ENCODE data around the gene TIMP2.
"Not testable (repeated sequence)": the region's sequence is repeated elsewhere in the genome, so short reads cannot be mapped to it uniquely, and the experiment has no call there.

TIMP2 gene

GRCh38 chr17:78962984-78963348 lies 37.8 kb upstream of the TIMP2 start:
- H3K9ac ChIP-seq (ENCODE audit: low read depth, low read length); H3K9me3 ChIP-seq (ENCODE audit: control insufficient read depth, insufficient read depth, low read length); H3K36me3 ChIP-seq (ENCODE audit: insufficient read depth, low read length); H3K4me1 ChIP-seq (ENCODE audit: insufficient read depth, low read length): not testable (repeated sequence)

DNA sequence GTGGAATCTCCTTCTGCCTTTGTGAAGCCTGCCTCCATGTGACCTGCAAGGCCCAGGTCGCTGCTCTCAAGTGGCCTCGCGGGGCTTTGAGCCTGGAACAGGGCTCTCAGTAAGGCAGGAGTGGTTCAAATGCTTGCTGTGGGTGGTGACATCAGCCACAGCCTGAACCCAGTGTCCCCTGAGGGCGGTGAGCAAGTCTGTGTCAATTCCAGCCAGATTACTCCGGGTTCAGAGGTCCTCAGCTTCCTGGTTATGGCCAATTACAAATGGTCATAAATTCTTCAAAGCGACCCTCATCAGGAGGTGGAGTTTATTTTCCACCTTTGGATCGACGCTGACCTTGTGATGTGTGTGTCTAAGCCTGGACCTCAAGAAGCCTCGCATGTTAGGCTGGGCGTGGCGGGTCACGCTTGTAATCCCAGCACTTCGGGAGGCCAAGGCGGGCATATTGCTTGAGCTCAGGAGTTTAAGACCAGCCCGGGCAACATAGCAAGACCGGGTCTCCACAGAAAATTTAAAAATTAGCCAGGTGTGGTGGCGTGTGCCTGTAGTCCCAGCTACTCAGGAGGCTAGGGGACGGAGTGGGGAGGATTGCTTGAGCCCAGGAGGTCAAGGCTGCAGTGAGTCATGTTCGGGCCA lies 37.3 kb upstream of the TIMP2 start:
- Histone ChIP-seq H3K4me1 (ENCODE audit: insufficient read depth, low read length) (no peaks in the 10 kb centered on the region; the same call in 1 of the 2 replicates), H3K9ac (ENCODE audit: low read depth, low read length) (no peak overlapping the region)

GRCh38 chr17:78961571-78961970 lies 36.4 kb upstream of the TIMP2 start:
- no peaks in the 10 kb centered on the region for H3K9me3 ChIP-seq (ENCODE audit: control insufficient read depth, insufficient read depth, low read length)
- no peak overlapping the region for H3K9ac ChIP-seq (ENCODE audit: low read depth, low read length)
- no peaks in the 10 kb centered on the region; the same call in 1 of the 2 replicates for H3K4me1 ChIP-seq (ENCODE audit: insufficient read depth, low read length)
- H3K36me3 ChIP-seq (ENCODE audit: insufficient read depth, low read length): no peaks in the 10 kb centered on the region

More for the DNA sequence above, 37.3 kb upstream of the TIMP2 start:
- no peaks in the 10 kb centered on the region for H3K36me3 ChIP-seq (ENCODE audit: insufficient read depth, low read length)
- no peaks in the 10 kb centered on the region for H3K9me3 ChIP-seq (ENCODE audit: control insufficient read depth, insufficient read depth, low read length)

- H3K4me1 ChIP-seq (ENCODE audit: insufficient read depth, low read length): no peaks in the 10 kb centered on the region; the same call in 1 of the 2 replicates
- H3K9ac ChIP-seq (ENCODE audit: low read depth, low read length): no peak overlapping the region
- no peaks in the 10 kb centered on the region for H3K9me3 ChIP-seq (ENCODE audit: control insufficient read depth, insufficient read depth, low read length)
- no peaks in the 10 kb centered on the region for H3K36me3 ChIP-seq (ENCODE audit: insufficient read depth, low read length)
These were observed 35.7 kb upstream of the TIMP2 start for GRCh38 chr17:78960928-78961327.

- H3K4me1 ChIP-seq (ENCODE audit: insufficient read depth, low read length): no peaks in the 10 kb centered on the region; the same call in 1 of the 2 replicates
- no peaks in the 10 kb centered on the region for H3K9me3 ChIP-seq (ENCODE audit: control insufficient read depth, insufficient read depth, low read length)
- no peaks in the 10 kb centered on the region for H3K36me3 ChIP-seq (ENCODE audit: insufficient read depth, low read length)
- H3K9ac ChIP-seq (ENCODE audit: low read depth, low read length): no peak overlapping the region
These were observed 34.6 kb upstream of the TIMP2 start for GRCh38 chr17:78959803-78960202.

- no peak overlapping the region for H3K9ac ChIP-seq (ENCODE audit: low read depth, low read length)
- no peaks in the 10 kb centered on the region for H3K36me3 ChIP-seq (ENCODE audit: insufficient read depth, low read length)
- no peaks in the 10 kb centered on the region; the same call in 1 of the 2 replicates for H3K4me1 ChIP-seq (ENCODE audit: insufficient read depth, low read length)
- H3K9me3 ChIP-seq (ENCODE audit: control insufficient read depth, insufficient read depth, low read length): no peaks in the 10 kb centered on the region
These were observed 33.5 kb upstream of the TIMP2 start for GRCh38 chr17:78958641-78959127.

GRCh38 chr17:78957128-78957527 lies 31.9 kb upstream of the TIMP2 start:
- H3K9me3 ChIP-seq (ENCODE audit: control insufficient read depth, insufficient read depth, low read length): no peaks in the 10 kb centered on the region

DNA sequence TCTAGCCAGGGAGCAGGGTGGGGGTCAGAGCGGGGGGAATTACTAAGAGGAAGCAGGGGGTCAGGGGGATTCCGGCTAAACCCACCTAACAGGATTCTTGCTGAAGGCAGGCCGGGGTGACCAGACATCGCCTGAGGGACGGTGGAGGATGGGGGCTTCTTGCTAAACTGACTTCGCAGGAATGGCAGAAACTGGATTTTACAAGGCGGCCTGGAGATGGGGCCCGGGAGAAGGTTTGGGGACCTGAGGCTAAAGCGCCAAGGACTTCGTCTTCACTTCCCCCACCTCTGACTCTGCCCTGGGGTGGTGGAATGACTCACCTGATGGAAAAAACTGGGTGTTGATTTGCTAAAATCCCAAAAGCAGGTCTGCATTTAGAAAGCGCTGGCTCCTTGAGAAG lies 31.1 kb upstream of the TIMP2 start:
- Histone ChIP-seq H3K4me1 (ENCODE audit: insufficient read depth, low read length) (no peaks in the 10 kb centered on the region; the same call in 1 of the 2 replicates), H3K9ac (ENCODE audit: low read depth, low read length) (no peak overlapping the region), H3K36me3 (ENCODE audit: insufficient read depth, low read length) (no peaks in the 10 kb centered on the region), H3K9me3 (ENCODE audit: control insufficient read depth, insufficient read depth, low read length) (peaks cover 3% of the 10 kb centered on the region; the same call in 1 of the 2 replicates)

More at GRCh38 chr17:78957128-78957527, 31.9 kb upstream of the TIMP2 start:
- Histone ChIP-seq H3K9ac (ENCODE audit: low read depth, low read length) (no peak overlapping the region), H3K36me3 (ENCODE audit: insufficient read depth, low read length) (no peaks in the 10 kb centered on the region), H3K4me1 (ENCODE audit: insufficient read depth, low read length) (no peaks in the 10 kb centered on the region; the same call in 1 of the 2 replicates)

DNA sequence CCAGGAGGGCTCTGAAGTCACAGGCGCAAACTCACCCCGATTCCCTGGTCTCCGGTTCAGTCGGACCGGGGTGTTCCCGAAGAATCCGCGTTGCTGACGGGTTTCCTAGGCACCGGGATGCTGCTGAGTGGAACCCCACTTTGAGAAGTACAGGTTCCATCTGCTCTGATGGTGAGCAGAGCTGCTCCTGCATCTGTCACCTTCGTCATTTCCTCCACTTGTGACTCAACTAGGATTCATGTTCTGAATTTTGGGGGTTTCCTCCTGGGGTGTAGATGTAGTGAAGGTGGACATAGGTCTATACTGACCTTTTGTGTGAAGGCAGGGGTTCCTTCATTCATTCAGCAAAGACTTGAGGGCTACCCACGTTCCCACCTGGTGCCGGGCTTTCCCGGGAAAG lies 29.5 kb upstream of the TIMP2 start:
- Histone ChIP-seq H3K9me3 (ENCODE audit: control insufficient read depth, insufficient read depth, low read length) (peaks cover 8% of the 10 kb centered on the region; the same call in 1 of the 2 replicates), H3K9ac (ENCODE audit: low read depth, low read length) (no peak overlapping the region), H3K4me1 (ENCODE audit: insufficient read depth, low read length) (no peaks in the 10 kb centered on the region; the same call in 1 of the 2 replicates), H3K36me3 (ENCODE audit: insufficient read depth, low read length) (no peaks in the 10 kb centered on the region)

GRCh38 chr17:78953356-78954350 lies 28.5 kb upstream of the TIMP2 start:
- H3K9ac ChIP-seq (ENCODE audit: low read depth, low read length): no peak overlapping the region
- no peaks in the 10 kb centered on the region; the same call in 1 of the 2 replicates for H3K4me1 ChIP-seq (ENCODE audit: insufficient read depth, low read length)

GRCh38 chr17:78952706-78953105 lies 27.5 kb upstream of the TIMP2 start:
- H3K9me3 ChIP-seq (ENCODE audit: control insufficient read depth, insufficient read depth, low read length): peaks cover 8% of the 10 kb centered on the region; the same call in 1 of the 2 replicates
- peaks cover 2% of the 10 kb centered on the region; the same call in 1 of the 2 replicates for H3K4me1 ChIP-seq (ENCODE audit: insufficient read depth, low read length)
- no peak overlapping the region for H3K9ac ChIP-seq (ENCODE audit: low read depth, low read length)
- H3K36me3 ChIP-seq (ENCODE audit: insufficient read depth, low read length): no peaks in the 10 kb centered on the region

More at GRCh38 chr17:78953356-78954350, 28.5 kb upstream of the TIMP2 start:
- H3K9me3 ChIP-seq (ENCODE audit: control insufficient read depth, insufficient read depth, low read length): peaks cover 8% of the 10 kb centered on the region; the same call in 1 of the 2 replicates
- no peaks in the 10 kb centered on the region for H3K36me3 ChIP-seq (ENCODE audit: insufficient read depth, low read length)

DNA sequence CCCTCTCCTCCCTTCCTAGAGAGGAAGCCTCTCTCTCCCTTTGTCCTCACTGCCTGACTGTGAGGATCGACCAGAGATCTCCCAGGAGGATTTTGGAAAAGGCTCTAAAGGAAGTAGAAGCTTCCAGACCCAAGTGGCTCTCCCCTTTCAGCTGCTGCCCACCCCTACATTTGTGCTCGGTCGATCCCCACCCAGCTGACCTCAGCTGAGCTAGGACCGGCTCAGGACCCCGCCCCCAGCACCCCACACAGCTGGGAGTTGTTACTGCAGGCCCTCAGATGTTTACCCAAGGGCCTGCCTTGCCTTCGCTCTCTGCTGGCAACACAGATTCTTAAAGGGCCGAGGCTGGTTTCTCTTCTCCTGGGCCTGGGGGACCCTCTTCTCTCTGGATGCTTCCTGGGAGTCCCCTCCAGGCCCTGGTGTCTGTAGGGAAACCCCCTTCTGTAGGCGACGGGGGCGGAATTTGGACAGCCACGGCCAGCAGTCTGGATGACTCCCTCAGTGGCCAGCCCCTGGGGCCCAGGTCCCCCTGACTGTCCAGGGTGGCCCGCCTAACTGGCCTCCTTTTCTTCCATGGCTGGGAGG lies 26.9 kb upstream of the TIMP2 start:
- Histone ChIP-seq H3K9me3 (ENCODE audit: control insufficient read depth, insufficient read depth, low read length) (peaks cover 8% of the 10 kb centered on the region; the same call in 1 of the 2 replicates), H3K9ac (ENCODE audit: low read depth, low read length) (no peak overlapping the region)

GRCh38 chr17:78950870-78951269 lies 25.7 kb upstream of the TIMP2 start:
- Histone ChIP-seq H3K9me3 (ENCODE audit: control insufficient read depth, insufficient read depth, low read length) (peaks cover 8% of the 10 kb centered on the region; the same call in 1 of the 2 replicates), H3K4me1 (ENCODE audit: insufficient read depth, low read length) (peaks cover 9% of the 10 kb centered on the region; the same call in 1 of the 2 replicates), H3K36me3 (ENCODE audit: insufficient read depth, low read length) (no peaks in the 10 kb centered on the region), H3K9ac (ENCODE audit: low read depth, low read length) (no peak overlapping the region)

More for the DNA sequence above, 26.9 kb upstream of the TIMP2 start:
- Histone ChIP-seq H3K4me1 (ENCODE audit: insufficient read depth, low read length) (peaks cover 9% of the 10 kb centered on the region; the same call in 1 of the 2 replicates), H3K36me3 (ENCODE audit: insufficient read depth, low read length) (no peaks in the 10 kb centered on the region)

All from ES-I3 (cell line).